GM19193 (cell line): ENCODE results near the gene RSKR.

ENCODE experiments used
- POLR2A ChIP-seq: IDR thresholded peaks from 4 replicates; pipeline ENCODE4 v1.6.1; 2011; ENCODE audit not compliant: insufficient read depth, insufficient read length; ENCODE audit errors: extremely low read depth

The RSKR gene

DNA sequence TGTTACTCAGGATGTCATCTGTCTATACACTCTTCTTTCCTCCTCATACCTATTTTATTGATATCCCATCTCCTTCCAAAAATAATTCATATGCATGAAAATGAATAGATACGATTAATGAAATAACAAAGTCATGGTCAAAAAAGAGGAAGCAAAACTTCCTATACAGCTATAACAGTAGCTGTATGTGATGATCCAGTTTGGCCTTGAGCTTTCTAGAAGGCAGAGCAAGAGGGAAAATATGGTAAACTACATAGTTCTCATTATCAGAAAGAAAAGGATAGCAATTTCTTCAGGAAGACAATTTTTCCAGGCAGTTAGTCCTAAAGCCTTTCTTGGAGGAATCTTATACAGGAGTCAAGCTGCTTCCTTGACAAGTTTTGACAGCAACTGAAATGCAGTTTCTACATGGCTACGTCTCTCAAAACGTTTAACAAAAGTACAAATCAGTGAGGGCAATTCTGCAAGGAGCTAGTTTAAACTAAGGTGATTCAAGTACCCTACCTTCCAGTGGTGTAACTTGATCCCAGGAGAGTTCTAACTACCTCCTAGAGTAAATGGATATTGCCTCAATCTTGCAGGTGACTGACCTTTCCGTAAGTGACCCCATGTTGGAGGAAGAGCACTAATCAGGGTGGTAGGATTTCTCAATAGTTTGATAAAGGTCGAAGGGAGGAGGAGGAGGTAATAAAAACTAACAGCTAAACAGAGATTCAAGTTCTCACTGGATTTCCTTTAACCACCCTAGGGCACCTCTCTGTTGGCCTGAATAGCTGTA, 16.2 kb downstream of the RSKR start:
- no peak for TF ChIP-seq POLR2A

DNA sequence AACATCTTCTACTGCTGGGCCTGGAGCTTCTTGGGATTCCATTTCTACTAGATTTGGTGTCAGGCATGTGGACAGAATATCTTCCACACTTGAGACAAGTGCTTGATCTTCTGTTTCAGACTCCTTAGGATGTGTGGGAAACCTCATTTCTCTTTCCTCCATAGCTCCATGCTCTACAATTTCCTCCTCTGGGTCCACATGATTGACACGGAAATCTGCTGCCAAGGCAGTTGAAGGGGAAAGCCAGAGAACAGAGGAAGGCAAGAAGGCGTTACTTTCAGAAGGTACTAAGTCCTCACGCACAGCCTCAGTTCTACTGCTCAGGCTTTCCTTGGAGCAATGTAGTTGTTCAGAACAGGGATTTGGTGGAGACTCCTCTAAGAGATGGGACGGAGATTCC, 21.7 kb downstream of the RSKR start:
- TF ChIP-seq POLR2A, result no peak

DNA sequence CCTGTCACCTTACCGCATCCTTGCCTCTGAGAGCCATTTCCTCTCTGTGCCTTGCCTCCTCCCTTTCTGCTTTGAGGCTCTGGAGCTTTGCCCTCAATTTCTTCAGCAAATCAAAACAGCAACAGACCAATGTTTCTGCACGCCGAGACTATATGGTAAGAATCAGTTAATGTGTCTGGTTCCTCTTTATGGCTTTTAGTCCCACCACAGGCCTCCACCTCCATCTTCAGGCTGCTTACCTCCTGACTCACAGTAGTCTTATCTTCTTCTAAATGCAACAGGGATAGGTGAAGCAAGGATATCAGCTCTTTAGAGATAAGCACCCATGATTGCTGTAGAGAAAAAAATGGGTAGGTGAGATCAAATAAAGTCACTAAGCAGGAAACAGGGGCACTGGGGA, 28.1 kb downstream of the RSKR start:
- no peak for TF ChIP-seq POLR2A

DNA sequence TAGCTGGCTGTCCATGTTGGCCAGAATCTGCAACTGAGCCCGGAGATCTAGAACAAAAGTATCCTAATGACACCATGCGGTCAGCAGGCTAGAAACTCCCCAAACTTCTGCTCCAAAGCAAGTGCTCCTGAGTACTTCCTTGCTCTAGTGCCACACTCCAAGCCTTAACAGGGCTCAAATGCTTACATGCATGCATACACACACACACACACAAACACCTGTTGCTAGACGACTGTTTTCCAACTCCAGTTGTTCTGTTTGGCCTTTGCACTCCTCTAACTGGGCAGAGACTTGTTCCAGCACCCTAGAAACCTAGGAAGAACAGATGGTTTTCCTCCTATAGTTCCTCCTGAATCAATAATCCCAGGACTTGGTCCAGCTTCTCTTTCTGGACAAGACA, 29.6 kb downstream of the RSKR start:
- no peak for TF ChIP-seq POLR2A

DNA sequence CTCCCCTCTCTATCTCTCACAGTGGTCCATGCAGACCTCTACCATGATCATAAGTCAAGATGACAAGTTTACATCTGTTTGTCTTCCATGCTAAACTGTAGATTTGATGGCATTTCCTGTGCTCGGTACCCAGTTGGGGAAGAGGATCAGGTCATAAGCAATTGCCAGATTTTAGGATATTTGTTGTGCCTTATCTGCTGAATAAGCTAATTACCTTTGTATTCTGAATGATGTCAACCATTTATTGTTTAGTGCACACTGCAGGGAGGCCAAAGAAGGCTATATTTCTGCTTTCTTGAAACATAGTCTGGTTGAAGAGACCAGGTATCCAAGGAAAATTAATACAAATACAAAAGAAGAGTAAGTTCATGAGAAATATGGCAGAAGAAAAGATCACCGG, 31.5 kb downstream of the RSKR start:
- no peak for TF ChIP-seq POLR2A

DNA sequence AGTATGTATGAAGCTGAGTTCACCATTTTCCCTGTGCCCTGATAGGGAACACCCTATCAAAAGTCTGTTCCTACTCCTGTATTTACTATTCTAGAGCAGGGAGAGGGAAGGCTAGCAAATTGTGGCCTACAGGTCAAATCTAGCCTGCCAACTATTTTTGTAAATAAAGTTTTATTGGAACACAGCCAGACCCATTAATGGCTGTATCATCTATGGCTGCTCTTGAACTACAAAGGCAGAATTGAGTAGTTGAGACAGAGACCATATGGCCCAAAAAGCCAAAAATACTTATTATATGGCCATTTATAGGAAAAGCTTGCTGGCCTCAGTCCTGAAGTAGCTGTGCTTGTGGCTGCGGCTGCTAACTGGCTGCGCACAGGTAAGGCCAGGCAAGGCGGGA, 33.0 kb downstream of the RSKR start:
- TF ChIP-seq POLR2A, result no peak

DNA sequence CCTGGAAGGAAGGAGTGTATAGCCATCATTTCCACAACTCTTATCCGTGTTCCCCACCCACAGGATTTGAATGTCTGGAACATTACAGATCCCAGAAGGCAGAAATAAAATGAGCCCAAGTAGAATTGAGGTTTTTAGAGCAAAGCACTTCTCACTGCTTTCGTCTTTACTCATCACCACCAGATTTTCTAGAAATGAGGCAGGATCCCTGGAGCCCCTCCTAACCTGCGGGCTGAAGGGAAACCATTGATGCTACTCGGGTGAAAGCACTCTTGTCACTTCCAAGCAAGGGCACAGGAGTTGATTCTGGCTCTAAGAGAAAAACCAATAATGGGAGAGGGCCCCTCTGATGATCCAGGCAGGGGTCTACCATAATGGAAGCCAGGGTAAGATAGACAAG, 34.5 kb downstream of the RSKR start:
- no peak for TF ChIP-seq POLR2A

DNA sequence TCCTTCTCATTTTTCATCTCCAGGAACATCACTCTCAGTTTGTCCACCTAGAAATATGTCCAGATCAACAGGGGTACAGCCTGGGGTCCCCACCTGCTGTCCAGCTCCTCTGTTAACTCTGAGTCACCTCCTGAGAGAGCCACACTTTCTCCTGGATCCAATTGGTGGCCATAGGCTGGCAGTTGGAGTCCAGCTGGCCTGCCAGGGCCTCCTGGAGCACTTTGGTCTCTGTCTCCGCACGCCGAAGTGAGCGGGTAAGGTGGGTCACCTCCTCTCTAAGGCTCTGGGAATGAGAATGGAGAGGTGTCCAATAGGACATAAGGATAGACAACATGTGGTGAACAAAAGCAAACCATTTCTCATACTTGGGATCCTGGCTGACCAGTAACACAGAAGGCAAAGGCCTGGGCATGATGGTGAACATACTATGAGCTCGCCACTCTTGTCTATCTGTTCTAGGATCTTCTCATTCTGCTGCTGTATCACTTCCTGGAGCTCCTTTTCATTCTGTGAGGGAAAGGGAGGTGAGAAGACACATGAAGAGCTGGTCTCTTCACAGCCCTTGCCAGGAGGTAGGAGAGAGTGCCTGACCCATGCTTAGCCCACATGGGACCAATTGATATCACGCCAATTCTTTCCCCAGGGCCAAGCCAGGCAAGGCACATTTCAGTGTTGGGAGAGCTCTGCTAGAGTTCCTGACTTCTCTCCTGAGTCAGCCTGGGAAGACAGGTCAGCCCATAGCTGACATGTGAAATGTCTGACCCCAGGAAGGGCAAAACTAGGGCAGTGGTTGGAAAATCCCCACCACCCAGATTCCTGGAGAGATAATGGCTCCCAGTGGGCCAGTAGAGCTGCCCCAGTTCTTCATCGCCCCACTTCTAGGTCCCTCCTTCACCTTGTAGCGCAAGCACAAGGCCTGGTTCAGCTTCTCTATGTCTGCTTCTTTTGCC, 35.5 kb downstream of the RSKR start:
- TF ChIP-seq POLR2A, result no peak

DNA sequence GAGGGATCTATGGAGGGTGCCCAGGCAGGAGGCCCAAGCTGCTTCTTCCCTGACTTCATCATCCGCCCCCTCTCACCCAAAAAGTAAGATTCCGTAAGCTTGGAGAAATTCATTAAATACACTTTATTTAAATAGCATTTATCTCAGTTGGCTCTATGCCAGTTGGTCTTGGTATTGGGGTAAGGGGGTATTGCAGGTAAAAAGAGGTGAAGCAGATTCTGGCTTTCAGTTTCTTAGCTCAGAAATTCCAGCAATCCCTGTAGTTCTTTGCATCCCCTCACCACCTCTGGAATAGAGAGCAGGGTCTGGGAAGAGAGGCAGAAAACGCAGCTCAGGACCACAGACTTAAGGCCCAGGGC, 36.5 kb downstream of the RSKR start:
- no peak for TF ChIP-seq POLR2A

DNA sequence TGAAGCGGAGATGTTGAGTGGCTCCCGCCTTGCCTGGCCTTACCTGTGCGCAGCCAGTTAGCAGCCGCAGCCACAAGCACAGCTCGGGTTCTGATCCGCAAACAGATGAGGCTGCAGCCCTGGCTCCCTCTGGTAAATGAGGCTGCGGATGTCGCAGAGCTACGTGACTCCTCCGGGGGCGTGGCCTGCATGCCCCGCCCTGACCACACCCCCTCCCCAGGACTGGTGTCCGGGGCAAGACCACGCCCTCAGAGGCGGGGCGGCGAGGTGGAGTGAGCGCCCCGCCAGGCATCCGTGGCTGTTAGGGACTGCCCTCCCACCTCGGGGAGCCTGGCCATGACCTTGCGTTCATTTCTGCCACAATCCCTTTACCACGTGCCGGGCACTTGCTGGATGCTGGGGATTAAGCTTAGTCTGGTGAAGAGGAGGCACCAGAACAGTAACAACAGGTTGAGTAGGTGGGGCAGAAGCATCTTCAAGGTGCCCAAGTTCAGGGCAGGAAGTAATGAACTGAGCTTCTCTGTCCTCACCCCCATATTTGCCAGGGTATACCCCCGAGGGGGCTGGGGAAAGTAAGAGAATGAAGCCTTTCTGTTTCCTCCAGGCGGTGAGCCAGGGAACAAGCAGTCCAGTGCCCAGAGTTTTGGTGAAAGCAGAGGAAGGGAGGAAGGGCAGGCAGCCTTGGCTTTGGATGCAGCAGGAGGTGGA, 37.1 kb downstream of the RSKR start, which contains the start of gene ALDOC:
TSS of gene ALDOC (minus strand) at position 138 of the 708 bp plus-strand sequence. CDS start 1,363 bp downstream, outside the sequence.
- peak; percentile 77 for TF ChIP-seq POLR2A

DNA sequence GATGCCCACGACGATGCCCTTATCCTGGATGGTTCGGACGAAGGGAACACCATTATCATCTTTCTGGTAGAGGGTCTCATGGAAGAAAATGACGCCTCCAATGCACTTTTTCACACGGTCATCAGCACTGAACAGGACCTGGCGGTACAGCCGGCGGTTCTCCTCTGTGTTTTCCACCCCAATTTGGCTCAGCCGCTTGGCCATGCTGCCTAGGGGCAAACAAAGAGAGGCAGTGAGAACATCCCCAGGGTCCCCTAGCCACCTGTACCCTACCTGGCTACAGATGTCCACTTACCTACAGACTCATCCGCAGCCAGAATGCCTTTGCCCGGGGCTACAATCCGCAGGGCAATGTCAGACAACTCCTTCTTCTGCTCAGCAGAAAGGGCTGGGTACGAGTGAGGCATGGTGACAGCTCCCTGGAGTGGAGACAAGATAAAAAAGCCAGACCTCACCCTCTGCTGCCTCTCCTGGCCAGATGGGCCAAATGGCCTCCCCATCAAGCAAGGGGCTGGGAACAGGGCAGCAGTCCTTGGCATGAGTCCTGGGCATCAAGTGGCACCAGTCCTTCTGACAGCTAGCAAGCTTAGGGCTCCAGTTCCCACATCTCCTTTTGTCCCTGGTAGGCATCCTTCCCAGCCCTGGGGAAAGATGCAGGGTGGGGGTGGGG, 38.7 kb downstream of the RSKR start:
- no peak for TF ChIP-seq POLR2A

DNA sequence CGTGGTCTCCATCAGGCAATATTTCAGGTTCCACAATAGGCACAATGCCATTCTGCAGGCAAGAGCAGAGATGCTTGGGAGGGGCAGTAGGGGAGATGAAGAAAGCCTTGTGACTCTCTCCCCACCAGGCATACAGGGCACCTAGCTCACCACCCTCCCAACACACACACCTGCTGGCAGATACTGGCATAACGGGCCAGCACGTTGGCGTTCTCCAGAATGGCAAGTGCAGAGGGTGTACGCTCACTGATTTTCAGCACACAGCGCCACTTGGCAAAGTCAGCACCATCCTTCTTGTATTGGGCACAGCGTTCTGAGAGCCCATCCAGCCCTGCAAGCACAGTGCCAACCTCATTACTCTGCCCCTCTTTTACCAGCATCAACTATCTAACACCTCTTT, 39.5 kb downstream of the RSKR start:
- no peak for TF ChIP-seq POLR2A

DNA sequence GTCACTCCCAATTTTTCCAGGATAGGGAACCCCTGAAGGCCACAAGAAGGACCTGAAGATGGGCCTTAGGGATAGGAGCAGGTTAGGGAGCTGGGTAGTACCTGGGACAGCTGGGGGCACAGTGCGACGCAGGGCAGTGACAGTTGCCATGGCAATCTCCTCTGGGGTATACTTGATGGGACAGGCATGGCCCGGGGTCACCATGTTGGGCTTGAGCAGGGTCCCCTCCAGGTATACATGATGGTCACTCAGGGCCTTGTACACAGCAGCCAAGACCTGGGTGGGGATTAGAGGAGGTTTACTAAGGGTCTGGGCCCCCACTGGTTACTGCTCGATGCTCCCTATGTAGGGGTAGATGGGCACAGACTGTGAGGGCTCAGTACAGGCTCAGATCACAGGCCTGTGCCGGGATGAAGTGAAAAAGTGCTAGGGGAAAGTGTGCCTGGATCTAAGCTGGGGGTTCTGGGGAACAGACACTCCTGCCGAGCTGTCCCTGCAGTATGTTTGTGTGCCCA, 40.0 kb downstream of the RSKR start:
- no peak for TF ChIP-seq POLR2A

DNA sequence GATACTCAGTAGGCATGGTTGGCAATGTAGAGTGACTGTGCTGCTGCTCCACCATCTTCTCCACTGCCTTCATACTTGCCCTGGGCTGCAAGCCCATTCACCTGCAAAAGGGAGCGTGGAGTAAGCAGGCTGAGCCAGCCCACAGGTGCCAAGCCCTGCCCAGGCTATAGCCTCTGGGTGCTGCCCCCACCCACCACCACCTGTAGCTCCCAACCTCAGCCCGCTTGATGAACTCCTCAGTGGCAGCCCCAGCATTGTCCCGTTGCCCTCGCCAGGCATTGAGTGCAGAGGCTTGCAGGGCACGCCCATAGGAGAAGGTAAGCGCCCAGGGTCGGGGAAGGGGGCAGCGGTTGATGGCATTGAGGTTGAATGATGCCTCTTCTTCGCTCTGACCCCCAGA, 40.5 kb downstream of the RSKR start:
- no peak for TF ChIP-seq POLR2A
